Liver (tissue), 3 donors: Measurements from ENCODE around the gene PAPPA2.

ENCODE experiments used
- CTCF ChIP-seq: fragments of 150-350 bp; IDR thresholded peaks from 2 replicates; pipeline ENCODE4 v1.5.1; 2017; ENCODE audit warnings: improper control_type of control experiment, low read depth, low read length; ENCODE audit not compliant: missing input control
- FOXA1 ChIP-seq: IDR thresholded peaks from 2 replicates; pipeline ENCODE4 v1.6.1; 2016; ENCODE audit warnings: antibody characterized with exemption
- GABPA ChIP-seq, 2 donors: IDR thresholded peaks in 1 of 2; conservative IDR thresholded peaks in 1 of 2; 2 replicates each; pipeline ENCODE4 v1.6.1; 2016; ENCODE audit warnings: antibody characterized with exemption in 2 of 2, mild to moderate bottlenecking in 1 of 2, moderate library complexity in 1 of 2
- HNF4A ChIP-seq, 2 donors: conservative IDR thresholded peaks; 2 replicates each; pipeline ENCODE4 v1.6.1; 2016; ENCODE audit warnings: antibody characterized with exemption in 2 of 2, mild to moderate bottlenecking in 2 of 2
- JUND ChIP-seq, 2 donors: IDR thresholded peaks; 2 replicates each; pipeline ENCODE4 v1.6.1; 2016; ENCODE audit warnings: antibody characterized with exemption in 2 of 2
- RXRA ChIP-seq, 2 donors: IDR thresholded peaks; 2 replicates each; pipeline ENCODE4 v1.6.1; 2017 to 2018; ENCODE audit warnings: antibody characterized with exemption in 2 of 2, mild to moderate bottlenecking in 1 of 2
- TAF1 ChIP-seq: conservative IDR thresholded peaks from 2 replicates; pipeline ENCODE4 v1.6.1; 2016; ENCODE audit warnings: antibody characterized with exemption, mild to moderate bottlenecking
- YY1 ChIP-seq: IDR thresholded peaks from 2 replicates; pipeline ENCODE4 v1.6.1; 2016; ENCODE audit warnings: antibody characterized with exemption, mild to moderate bottlenecking
- TF ChIP-seq, protein P1 (sequence below): IDR thresholded peaks from 2 replicates; pipeline ENCODE4 v1.6.1; 2016; ENCODE audit warnings: antibody characterized with exemption
- donor health status: healthy.
- donor health status: healthy.

DNA sequence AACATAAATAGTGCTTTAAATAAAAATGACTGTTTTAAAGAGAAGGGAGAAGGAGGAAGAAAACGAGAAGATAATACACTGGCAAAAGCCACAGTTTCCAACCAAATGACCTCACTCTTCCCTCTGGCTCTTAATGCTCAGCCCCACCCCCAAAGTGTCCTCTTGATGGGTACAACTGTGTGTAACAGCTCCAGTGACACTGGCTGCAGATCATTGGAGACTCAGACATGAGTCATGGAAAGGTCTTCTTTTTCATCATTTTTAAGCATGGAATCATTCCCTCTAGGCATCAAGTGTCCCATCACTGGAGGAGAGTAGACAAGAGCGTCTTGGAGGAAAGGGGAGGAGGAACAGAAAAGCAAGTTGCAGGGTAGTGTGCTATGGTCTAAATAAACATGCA lies 333.0 kb downstream of the PAPPA2 start:
- TF ChIP-seq CTCF, result no peak
- TF ChIP-seq GABPA (IDR thresholded peaks at IDR 0.05 in 1 of 2, conservative IDR thresholded peaks at IDR 0.05 in 1 of 2), result no peak
- TF ChIP-seq TAF1, result no peak
- no peak for TF ChIP-seq YY1
- no peak for TF ChIP-seq FOXA1
- TF ChIP-seq JUND (IDR thresholded peaks at IDR 0.05), result no peak
- TF ChIP-seq, protein P1, sequence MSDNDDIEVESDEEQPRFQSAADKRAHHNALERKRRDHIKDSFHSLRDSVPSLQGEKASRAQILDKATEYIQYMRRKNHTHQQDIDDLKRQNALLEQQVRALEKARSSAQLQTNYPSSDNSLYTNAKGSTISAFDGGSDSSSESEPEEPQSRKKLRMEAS, result no peak
- TF ChIP-seq HNF4A (conservative IDR thresholded peaks at IDR 0.05), result no peak
- TF ChIP-seq RXRA (IDR thresholded peaks at IDR 0.05), result no peak
